Measurements from ENCODE around the gene C1orf52.
A peak's percentile ranks its signal among the peaks of the same experiment; 100 is the strongest.
"Not testable (repeated sequence)": the region's sequence is repeated elsewhere in the genome, so short reads cannot be mapped to it uniquely, and the experiment has no call there.

Gene C1orf52

DNA sequence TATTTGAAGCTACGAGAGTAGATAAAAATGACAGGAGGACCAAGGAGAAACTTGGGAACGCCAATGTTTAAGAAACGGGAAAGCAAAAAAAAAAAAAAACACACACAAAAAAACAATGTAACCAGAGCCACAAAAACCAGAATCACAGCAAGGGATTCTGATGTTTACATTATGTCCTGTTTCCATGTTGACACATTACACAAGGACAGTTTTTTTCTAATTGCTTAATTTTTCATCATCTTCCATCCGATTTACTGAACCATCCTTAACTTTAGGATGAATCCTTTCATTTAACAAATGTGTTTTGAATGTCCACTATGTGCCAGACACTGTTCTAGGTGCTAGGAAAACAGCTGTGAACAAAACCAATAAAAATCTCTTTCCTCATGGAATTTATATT lies 18.3 kb upstream of the C1orf52 start:
- ATAC-seq: no peak

DNA sequence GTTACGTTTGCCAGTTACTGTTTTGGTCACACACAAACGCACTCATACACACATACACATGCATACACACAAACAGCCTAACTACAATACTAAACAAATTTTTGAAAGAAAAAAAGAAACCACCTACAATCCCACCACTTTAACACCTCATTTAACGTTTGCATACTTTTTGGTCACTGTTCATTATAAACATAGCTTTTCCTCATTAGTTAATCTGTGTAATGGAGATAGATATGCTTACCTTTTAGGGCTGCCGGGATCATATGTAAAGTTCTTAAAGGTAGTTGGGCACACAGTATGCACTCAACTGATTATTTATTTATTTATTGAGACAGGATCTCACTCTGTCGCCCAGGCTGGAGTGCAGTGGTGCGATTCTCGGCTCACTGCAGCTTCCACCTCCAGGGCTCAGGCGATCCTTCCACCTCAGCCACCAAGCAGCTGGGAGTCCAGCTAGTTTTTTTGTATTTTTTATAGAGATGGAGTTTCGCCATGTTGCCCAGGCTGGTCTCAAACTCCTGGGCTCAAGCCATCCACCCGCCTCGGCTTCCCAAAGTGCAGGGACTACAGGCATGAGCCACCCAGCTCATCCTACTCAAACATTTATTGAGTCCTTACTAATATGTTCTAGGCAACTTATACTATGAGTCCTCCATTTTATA lies 17.6 kb upstream of the C1orf52 start:
- ATAC-seq: no peak

DNA sequence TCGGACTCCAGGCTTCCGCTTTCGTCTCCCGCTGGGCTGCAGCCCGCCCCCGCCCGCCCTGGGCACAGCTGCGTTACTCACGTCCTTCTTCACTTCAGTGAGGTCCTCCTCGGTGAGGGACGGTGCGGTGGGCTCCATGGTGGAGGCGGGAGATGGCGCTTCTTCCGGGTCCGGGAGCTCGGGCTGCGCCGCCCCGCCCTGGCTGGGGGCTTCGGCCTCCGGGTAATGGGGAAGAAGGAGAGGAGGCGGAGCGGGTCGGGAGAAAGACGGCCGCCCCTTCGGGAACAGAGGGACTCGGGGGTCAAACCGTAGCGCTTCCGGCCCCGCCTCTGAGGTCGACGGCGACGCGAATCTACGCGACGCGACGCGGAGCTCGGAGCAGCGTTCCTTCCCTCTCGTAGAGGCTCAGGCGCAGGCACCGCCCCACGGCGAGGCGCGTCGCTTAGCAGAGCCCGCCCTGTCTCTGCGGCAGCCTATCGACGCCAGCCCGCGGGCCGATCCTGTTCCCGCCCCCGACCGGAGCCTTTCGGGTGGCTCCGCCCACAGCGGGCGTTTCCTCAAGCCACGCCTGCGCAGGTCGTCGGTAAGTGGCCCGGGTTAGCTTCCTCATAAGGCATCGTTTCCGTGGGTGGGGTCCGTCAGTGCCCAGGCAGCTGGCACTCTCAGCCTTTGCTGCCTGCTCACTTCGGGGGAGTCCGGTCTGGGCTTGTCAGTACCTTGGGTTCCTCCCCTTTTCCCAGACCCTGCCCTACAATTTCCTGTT lies 16.9 kb upstream of the C1orf52 start, which contains the start of gene BCL10:
BCL10 (minus strand) TSS at position 418 of the 763 bp plus-strand sequence; CDS start at position 138, 280 bp downstream.
- peak; percentile 96 to 98 for ATAC-seq

DNA sequence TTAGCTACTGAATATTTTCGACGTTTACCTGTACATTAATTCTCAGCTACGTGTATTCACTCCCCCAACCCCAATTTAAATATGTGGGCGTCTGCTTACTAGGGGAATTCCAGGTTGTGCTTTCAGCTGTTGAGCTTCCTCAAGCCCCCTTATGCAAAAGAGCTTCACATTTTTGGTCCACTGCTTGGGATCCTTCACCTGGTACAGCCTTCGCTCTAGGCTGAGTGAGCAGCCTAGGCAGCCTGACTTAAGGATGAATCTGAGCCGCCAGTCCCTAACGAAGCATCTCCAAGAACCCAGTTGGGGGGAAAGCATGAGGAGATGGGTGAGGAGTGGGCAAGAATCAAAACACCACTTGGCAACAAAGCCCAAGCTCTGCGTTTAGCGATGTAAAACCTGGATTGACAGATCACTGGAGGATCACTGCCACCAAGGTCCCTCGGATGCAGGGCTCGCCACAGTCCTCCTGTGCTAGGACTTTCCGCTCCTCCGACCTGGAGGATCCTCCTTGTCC lies 16.3 kb upstream of the C1orf52 start:
- no peak for ATAC-seq

DNA sequence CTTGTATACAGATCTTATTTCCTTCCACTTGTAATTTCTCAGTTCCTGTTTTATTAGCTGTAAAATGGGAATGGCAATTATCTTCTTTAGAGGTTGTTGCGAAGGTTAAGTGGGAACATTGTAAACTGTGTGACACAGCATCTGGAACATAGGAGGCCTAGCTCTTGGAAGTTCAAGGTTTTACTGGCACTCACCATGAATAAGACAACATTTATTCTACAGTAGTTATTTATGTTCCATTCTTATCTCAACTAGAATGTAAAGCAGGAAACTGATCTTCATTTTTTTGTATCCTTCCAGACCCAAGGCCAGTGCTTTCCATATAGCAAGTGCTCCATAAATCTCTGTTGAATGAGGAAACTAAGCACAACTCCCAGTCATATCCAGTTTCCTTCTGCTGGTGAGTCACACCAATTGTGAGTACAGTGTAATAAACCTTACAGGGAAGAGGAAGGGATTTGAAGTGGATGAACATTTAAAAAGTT lies 15.5 kb upstream of the C1orf52 start:
- ATAC-seq: no peak

DNA sequence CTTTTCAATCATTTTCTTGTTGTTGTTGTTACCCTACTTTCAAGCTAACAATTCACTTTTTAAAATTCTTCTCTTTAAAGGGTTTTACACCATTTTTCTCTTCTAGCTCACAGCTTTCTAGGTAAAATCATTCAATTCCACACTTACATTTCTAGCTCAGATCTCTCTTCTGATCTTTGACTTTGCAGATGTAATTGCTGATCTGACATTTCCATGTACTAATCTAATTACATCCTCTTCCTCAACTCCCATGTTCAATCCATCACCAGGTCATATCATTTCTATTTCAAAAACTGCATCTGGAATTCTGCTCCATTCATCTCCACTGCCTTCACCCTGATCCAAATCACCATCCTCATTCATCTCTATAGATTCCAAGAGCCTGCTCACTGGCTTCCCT lies 13.9 kb upstream of the C1orf52 start:
- ATAC-seq: no peak

DNA sequence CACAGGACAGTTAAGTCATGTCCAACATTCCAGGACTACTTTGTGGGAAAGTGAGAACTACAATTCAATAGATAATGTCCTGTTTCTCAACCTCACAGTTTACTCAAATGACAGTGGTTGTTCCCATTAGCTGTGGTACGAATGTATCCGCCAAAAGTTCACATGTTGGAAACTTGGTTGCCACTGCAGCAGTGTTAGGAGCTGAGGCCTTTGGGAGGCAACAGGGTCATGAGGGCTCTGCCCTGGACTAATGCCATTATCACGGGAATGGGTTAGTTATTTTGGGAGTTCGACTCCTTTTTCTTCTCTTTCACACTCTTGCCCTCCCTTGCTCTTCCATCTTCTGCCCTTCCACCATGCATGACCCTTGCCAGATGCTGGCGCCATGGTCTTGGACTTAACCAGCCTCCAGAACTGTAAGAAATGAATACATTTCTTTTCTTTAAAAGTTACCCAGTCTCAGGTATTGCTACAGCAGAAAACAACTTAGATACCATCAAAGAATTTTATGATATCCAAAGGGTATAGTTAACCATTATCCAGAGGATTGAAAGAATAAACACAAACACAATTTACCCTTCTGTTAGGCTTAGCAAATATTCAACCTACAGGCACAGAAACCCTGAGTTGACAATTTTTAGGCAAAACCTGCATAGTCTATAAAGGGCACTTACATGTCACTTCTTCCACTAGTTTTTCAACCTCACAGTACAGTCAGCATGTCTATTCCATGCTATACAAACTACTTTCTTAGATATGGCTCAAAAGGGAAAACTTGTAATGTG lies 9.5 kb upstream of the C1orf52 start:
- no peak for ATAC-seq

DNA sequence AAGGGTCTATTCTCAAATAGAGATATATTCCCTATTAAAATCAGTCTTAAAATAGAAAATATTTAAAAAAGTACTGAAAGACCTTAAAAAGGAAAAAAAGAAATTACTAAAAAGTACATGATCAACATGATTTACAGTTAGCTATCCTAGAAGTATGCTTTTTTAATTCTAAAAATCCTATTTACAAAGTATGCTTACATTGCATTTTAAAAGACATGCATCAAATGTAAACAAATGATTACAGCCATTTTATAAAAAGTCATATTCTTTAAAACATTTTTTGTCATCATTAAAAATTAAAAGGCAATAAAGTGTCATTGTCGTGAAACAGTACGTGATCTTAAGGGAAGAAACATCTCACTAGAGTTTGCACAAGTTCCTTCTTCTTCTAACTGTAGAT lies 7.9 kb upstream of the C1orf52 start:
- no peak for ATAC-seq

DNA sequence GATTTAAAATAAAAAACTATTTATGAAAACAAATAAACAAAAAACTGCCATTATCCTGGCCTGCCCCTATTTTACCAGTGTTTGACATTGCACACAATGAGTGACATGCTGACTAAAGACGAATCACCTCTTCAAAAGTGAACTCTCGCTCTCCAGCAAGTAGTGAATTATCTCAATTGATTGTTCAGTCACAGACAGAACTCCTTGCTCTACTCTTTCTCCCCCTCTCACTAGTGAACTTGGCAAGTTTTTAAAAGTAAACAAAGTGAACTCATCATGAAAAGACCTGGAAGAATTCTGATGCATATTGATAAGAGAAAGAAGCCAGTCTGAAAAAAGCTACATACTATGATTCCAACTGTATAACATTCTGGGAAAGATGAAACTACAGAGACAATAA lies 4.7 kb upstream of the C1orf52 start:
- ATAC-seq: no peak

DNA sequence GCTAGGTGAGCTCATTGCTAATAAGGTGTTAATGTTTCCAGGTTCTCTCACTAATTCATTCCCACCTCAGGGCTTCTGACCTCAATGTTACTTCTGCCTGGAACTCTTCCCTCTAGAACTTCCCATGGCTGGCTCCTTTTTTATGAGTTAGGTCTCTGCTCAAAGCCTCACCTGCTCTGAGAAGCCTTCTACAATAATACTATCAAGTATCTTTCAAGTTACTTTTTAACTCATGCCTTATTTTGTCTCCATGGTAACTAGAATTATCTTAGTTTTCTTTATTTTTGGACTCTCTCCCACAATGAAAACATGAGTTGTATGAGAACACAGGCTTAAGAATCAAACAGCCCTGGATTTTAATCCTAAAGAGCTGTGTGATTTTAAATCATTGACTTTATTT lies 3.5 kb upstream of the C1orf52 start:
- ATAC-seq: no peak

DNA sequence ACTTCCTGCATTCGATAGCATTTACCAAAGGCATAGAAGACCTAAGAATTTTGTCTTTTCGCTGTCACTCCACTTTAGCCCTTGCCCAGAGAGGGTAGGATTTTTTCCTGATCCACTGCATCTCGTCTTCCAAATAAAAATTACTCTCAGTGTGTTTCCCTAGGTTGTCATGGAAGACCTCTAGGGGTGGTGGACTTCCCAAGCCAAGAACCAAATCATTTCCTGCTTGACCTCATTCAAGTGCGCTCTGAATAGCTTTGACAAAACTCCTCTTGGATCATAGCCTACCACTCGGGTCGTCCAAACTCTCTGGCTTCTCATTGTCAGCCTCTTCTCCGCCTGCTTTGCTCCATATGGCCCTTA lies 431 bp upstream of the C1orf52 start:
- ATAC-seq: no peak

DNA sequence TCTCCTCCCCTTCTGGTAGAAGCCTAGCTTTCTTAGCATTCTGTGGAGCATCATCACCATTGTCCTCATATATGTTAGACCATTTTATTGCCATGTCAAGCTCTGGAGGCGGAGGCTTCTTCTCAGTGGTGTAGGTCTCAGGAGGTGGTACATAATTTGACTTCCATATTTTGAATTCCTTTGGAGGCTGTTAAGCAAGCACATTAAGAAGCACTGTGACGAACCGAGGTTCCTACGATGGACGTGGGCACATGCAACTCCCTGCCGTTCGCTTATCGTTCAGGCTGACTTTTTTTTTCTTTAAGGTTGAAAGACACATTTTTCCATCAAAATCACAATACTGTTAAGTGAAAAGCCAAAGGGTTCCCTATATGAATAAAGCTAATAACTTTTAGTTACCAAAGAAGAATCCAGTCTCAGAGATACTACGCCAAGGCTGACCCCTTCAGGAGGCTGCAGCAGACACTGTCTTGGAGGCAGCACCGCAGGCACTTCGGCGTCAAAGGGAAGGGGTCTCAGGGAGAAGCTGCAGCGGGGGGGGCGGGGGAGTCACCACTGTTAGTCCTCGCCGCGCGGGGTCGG lies 835 bp downstream of the C1orf52 start:
- ATAC-seq: no peak

DNA sequence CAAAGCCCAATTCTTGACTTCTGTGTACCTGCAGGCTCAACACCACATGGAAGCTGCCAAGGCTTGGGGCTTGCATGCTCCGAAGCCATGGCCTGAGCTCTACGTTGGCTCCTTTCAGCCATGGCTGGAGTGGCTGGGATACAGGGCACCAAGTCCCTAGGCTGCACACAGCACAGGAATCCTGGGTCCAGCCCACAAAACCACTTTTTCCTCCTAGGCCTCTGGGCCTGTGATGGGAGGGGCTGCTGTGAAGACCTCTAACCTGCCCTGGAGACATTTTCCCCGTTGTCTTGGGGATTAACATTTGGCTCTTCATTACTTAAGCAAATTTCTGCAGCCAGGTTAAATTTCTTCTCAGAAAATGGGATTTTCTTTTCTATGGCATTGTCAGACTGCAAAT lies 10.4 kb downstream of the C1orf52 start:
- ATAC-seq: not testable (repeated sequence)

DNA sequence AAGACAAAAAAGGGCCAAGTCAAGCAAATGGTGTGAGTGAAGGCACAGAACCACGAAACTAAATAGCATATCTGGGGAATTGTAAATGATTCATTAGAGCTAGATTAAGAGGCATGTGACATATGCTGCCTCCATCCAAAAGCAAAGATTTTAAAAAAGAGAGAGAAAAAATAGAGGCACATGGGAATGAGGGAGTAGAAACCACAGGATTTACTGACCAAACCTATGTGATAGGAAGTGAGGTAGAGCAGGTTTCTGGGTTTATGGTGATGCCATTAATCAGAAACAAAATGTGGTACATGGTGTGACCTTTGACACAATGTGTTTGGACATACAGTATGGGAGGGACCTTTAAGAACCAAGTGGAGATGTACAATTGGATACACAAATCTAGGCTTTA lies 13.6 kb downstream of the C1orf52 start:
- ATAC-seq: no peak

DNA sequence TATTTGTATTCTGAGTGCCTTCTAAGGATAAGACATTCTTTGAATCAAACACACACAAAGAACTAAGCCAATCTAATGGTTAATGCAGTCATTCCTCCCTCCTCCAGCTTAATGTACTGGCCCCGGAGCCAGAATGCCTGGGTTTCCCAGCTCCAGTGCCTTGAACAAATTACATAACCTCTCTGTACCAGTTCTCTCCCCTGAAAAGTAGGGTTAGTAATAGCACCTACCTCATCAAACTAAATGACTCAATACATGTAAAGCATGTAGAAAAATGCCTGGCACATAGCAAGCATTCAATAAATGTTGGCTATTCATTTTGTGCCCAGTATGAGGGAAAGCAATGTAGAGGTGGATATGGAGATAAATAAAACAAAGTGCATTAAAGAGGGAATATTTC lies 14.0 kb downstream of the C1orf52 start:
- ATAC-seq: no peak

DNA sequence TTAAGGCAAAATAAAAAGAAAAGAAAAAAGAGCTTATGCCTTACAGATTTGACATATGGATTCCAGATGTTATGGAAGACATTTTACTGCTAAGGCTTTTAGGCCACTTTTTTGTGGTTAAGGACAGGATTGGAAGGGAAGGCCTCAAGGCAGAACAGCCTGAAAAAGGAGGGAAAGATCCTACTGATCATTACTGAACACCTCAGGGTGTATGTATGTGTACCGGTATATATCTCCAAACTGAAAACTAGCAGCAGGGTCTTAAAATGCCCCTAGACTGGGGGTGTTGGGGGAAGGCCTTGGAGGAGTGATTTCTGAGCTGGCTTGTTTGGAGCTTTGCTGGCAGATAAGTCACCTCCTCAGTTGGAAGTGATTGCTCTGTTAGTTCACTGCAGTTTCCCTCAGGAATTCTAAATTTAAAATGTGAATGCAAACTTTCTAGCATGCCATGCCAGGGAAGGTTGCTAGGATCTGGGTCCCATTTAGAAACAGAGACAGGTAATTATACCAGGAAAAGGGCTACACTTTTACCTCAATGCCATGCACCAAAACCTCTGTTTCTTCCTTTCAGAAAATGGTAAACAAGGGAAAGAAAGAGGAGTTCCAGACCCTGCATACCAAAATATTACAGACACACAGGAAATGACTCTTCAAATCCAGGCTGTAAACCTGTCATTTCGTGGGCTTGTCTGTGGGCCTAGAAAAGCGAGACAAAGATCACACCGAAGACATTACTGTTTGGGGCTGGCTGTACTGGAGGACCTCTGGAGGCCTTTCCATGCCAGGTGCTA lies 15.0 kb downstream of the C1orf52 start:
- no peak for ATAC-seq

DNA sequence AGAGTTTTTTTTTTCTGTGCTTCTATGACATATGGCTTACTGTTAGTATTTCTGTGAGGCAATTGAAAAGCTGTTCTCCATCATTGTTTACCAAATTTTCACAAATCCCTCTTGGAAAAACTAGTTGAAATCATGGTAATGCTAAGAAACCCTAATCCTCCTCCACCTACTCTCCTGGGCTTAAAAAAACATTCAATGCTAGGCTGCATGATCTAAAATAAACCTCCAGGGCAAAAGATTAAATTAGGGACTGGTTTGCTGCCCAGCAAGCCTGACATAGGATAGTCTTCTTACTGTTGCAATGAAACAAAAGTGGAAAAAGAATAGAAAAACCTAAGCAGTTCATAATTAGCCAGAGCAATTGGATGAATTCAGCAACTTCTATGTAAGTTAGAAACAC lies 16.1 kb downstream of the C1orf52 start:
- ATAC-seq: no peak

DNA sequence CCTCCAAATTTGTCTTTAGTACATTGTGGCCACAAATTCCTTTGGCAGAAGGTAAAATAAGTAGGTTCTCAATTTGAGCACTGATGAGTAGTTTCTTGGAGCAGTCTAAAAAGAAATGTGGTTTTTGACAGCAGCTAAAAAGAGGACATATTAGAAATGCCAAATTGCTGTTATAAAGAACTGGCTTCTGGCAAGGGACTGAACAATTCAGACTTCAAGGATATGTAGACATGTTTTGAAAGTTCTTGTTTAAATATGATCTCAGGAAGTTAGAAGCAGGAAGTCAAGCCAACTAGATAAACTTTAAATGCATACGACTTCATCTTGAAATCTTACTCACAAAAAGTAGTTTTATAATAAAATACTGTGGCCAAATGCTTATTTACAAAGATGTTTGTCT lies 18.8 kb downstream of the C1orf52 start:
- ATAC-seq: no peak

DNA sequence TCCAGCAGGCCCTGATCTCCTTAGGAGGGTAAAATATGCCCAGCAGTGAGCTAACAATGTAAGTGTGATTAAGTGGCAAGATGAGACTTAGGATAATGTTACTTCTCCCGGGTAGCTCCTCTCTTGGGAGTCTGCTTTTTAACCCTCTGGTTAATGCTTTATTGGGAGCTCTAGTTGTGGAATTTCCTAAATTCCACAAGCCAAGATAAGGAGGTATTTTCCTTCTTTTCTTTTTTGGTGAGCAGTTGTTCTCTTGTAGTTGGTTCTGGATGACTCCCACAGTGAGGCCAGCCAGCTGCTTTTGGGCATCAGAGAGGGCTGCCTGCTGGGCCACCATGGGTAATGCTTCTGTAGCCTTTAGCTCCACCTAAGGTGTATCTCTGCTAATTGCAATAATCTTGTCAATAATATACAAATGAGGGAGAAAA lies 19.3 kb downstream of the C1orf52 start:
- ATAC-seq: no peak

DNA sequence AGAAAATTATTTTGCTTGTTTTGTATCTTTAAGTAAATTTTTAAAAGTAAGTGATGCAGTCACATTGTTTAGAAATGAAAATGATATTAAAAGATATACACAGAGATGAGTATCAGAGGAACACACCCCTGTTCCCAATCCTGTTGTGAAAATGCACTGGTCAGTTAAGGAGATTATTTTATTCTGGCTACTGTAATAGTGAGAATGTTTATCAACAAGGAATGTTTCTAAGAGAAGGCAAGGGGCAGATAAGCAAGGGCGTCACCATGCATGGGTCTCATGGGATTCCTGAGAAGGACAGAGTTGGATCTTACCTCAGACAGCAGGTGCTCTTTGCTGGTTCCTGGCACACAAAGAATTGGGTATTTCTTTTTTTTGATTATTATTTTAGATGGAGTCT lies 21.8 kb downstream of the C1orf52 start:
- no peak for ATAC-seq

DNA sequence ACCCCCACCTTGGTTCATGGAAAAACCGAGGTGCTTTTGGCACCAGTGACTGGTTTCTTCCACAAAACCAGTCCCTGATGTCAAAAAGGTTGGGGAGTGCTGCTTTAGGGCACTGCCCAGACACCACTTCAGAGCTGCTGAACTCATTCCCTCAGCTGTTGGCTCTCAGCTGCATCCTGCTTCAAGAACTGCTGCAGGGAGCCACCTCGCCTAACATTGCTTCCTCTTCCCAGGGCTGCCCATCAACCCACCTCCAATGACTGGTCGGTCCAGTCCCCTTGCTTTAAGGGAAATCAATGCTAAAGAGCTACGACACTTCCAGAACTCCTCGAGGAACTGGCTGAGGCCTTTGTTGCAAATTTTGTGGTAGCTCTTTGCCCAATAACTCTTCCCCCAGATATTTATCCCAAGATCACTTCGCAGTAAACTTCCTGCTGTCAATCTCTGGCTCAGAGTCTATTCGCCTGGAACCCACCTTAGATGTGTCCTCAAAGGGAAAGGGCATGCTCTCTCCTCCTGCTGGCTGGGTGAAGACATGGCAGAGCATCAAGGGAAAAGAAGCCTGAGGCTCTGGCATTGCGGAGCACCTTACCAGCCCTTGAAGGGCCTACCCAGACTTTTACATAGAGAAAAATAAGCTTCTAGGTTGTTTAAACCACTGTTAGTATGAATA lies 29.0 kb downstream of the C1orf52 start:
- ATAC-seq: no peak

All from activated CD4-positive, CD25-positive, alpha-beta regulatory T cell treated with anti-CD3 and anti-CD28 coated beads, Interleukin-2, amount 50 U/mL, for 24 hours (primary cell).